ENCODE data around the gene ARSG. TPM values are rescaled to one million over a fixed set of nuclear protein-coding genes. Genes with fewer than 3 reads are reported as not detected.

ARSG gene
- total RNA-seq, 2 experiments from 2014 or later = 26.1 to 53.0 TPM

- no TSS peak for BruUV-seq (replicated peaks)
- Histone ChIP-seq H3K79me2 (ENCODE audit: insufficient read depth, low read depth, low read length) (no peaks in the 10 kb centered on the region), H3K4me3 (ENCODE audit: low read depth, low read length, poor library complexity, severe bottlenecking) (no peak overlapping the region), H3K9me2 (ENCODE audit: insufficient read depth, low read length) (no peaks in the 10 kb centered on the region), H3K36me3 (ENCODE audit: insufficient read depth, low read length) (no peaks in the 10 kb centered on the region; the same call in 1 of the 2 replicates), H3K4me2 (ENCODE audit: low read length) (no peak overlapping the region), H3K9me3 (ENCODE audit: low read length) (no peaks in the 10 kb centered on the region; the same call in 1 of the 2 replicates), H3K27ac (ENCODE audit: low read depth, low read length, poor library complexity, severe bottlenecking) (no peak overlapping the region), H2AFZ (ENCODE audit: low read length) (no peak overlapping the region), H4K20me1 (ENCODE audit: insufficient read depth, low read length) (no peaks in the 10 kb centered on the region), H3K4me1 (ENCODE audit: insufficient read depth, low read length, poor library complexity, severe bottlenecking) (no peaks in the 10 kb centered on the region)
- CTCF ChIA-PET (ENCODE audit: unreplicated experiment) = interaction anchor here (0.6 kb wide), 1 partner anchor 43 kb away, joined by 3 read pairs; no protein-coding TSS in a partner anchor
- TF ChIP-seq CTCF (conservative IDR thresholded peaks at IDR 0.05; ENCODE audit: low read length) (no peak), EZH2phosphoT487 (IDR thresholded peaks at IDR 0.05; ENCODE audit: borderline replicate concordance, low read depth, low read length) (no peak)
- intact Hi-C loops (cut with micrococcal nuclease; ENCODE audit: unreplicated experiment) = no loop called here
- DNase-seq (ENCODE audit: low spot score) = no peak
- POLR2A ChIA-PET = interaction anchor here (0.5 to 1.3 kb wide), 7 partner anchors 8 to 1253 kb away, joined by 3 to 5 read pairs (median 3); no protein-coding TSS in a partner anchor
Measured at GRCh38 chr17:68390888-68391545, 99.7 kb downstream of the ARSG start.

DNA sequence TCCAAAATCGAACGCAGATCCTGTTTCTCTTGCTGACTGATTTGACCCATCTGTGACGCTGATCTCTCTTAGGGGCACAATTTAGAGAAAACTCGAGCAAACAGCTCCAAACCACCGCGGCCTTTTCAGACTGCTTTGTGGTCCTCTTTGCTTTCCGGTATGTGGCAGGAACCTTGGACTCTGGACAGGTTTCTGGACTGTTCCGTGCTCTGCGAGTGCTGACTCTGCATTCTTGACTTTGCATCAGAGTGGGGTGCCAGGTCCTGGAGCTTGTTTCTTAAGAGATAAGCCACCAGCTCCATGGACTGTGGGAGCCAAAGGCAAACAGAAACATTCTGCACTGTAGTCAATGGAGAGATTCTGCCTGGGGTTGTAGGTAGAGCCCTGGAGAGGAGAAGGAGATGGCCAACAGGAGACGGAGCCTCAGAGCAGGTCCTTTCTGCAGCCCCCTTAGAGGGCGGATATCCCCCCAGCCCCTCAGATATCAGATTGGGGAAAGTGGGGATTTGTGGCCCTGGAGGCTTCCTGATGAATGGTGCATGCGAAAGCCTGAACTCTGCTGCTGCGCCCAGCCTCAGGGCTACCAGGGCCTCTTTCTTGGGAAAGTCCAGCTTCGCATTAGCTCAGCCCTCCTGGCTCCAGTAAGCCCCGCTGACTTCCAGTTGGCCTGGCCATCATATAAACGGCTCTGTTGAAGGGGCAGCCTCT lies 100.4 kb downstream of the ARSG start:
- Histone ChIP-seq H3K9me2 (ENCODE audit: insufficient read depth, low read length) (no peaks in the 10 kb centered on the region), H2AFZ (ENCODE audit: low read length) (no peak overlapping the region), H3K79me2 (ENCODE audit: insufficient read depth, low read depth, low read length) (no peaks in the 10 kb centered on the region), H3K36me3 (ENCODE audit: insufficient read depth, low read length) (no peaks in the 10 kb centered on the region; the same call in 1 of the 2 replicates), H3K27ac (ENCODE audit: low read depth, low read length, poor library complexity, severe bottlenecking) (no peak overlapping the region), H3K4me2 (ENCODE audit: low read length) (no peak overlapping the region), H3K9me3 (ENCODE audit: low read length) (no peaks in the 10 kb centered on the region; the same call in 1 of the 2 replicates), H4K20me1 (ENCODE audit: insufficient read depth, low read length) (no peaks in the 10 kb centered on the region), H3K4me3 (ENCODE audit: low read depth, low read length, poor library complexity, severe bottlenecking) (no peak overlapping the region), H3K4me1 (ENCODE audit: insufficient read depth, low read length, poor library complexity, severe bottlenecking) (no peaks in the 10 kb centered on the region)
- intact Hi-C loops (cut with micrococcal nuclease; ENCODE audit: unreplicated experiment) = no loop called here
- TF ChIP-seq CTCF (conservative IDR thresholded peaks at IDR 0.05; ENCODE audit: low read length) (no peak), EZH2phosphoT487 (IDR thresholded peaks at IDR 0.05; ENCODE audit: borderline replicate concordance, low read depth, low read length) (no peak)
- CTCF ChIA-PET (ENCODE audit: unreplicated experiment) = no interaction called here
- POLR2A ChIA-PET = interaction anchor here (0.5 to 1.3 kb wide), 5 partner anchors 7 to 1252 kb away, joined by 3 to 4 read pairs (median 3); no protein-coding TSS in a partner anchor
- BruUV-seq (replicated peaks) = no TSS peak
- no peak for DNase-seq (ENCODE audit: low spot score)
